GM12874 (cell line): Measurements from ENCODE around the gene HLTF.

Source experiments
- CTCF ChIP-seq: IDR thresholded peaks from 2 replicates; pipeline ENCODE4 v1.5.1; 2011; ENCODE audit warnings: low read depth, mild to moderate bottlenecking, control low read depth, low read length, moderate library complexity; ENCODE audit not compliant: insufficient read depth

Gene HLTF

GRCh38 chr3:148990236-148990635 is 96.1 kb downstream of the HLTF start:
- no peak for TF ChIP-seq CTCF

GRCh38 chr3:148981273-148981672 is 105.1 kb downstream of the HLTF start:
- no peak for TF ChIP-seq CTCF
